ENCODE results near the gene SLC6A19.

DNA sequence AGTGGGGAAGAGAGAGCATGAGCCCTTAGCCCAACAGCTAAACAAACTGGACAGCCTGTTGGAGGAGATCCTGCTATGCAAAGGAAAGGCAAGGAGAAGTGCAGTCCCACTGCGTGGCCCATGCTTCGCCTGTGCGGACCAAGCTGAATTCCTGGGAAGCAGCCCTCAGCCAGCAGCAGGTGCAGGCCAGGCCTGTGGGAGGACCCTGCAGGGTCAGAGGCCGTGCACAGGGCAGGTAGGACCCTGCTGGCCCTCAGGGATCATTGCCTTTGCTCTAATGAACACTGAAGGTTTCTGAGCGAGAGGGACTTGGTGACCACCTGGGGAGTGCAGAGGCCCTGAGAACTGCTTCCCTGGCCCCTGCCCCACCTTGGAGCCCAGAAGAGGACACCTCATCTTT is 6.0 kb upstream of the SLC6A19 start:
- TF ChIP-seq, protein P1, sequence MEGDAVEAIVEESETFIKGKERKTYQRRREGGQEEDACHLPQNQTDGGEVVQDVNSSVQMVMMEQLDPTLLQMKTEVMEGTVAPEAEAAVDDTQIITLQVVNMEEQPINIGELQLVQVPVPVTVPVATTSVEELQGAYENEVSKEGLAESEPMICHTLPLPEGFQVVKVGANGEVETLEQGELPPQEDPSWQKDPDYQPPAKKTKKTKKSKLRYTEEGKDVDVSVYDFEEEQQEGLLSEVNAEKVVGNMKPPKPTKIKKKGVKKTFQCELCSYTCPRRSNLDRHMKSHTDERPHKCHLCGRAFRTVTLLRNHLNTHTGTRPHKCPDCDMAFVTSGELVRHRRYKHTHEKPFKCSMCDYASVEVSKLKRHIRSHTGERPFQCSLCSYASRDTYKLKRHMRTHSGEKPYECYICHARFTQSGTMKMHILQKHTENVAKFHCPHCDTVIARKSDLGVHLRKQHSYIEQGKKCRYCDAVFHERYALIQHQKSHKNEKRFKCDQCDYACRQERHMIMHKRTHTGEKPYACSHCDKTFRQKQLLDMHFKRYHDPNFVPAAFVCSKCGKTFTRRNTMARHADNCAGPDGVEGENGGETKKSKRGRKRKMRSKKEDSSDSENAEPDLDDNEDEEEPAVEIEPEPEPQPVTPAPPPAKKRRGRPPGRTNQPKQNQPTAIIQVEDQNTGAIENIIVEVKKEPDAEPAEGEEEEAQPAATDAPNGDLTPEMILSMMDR (IDR thresholded peaks at IDR 0.05) = no peak
- TF ChIP-seq POLR2AphosphoS5 (IDR thresholded peaks at IDR 0.05) = no peak
- no peak for TF ChIP-seq POLR2A (IDR thresholded peaks at IDR 0.05)
- TF ChIP-seq EP300 (IDR thresholded peaks at IDR 0.05; ENCODE audit: low read depth) = no peak
